ENCODE data around the gene KCTD6.
A peak's percentile ranks its signal among the peaks of the same experiment; 100 is the strongest.

The KCTD6 gene

DNA sequence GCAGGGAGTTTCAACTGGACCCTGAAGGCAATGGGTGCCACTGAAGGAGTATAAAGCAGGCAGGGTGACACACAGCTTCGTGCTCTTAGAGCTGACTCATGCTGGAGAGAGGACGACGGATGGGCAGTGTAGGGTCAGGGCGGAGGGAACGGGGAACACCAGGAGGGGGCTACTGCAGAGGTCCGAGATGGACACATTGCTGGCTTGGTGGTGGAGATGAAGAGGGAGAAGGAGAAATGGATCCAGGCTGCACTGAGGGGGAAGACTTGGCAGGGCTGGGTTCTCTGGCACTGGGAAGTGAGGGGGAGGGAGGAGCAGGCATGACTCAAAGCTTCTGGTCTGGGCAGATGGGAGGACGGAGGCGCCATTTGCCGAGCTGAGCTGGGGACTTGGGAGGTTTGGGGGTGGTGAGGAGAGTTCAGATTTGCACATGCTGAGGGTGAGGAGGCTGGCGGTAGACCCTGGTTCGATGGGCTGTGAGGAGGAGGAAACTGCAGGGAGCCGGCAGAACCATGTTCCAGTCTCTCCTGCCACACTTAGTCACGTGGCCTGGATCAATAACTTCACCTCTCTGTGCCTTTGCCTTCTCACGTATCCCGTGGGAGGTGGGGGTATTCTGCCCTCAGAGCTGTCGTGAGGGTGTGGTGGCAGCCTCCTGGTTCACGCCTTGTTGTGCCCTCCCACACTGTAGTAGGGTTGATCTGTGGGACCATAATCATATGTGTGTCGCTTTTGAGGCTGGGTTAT is 4.6 kb upstream of the KCTD6 start:
- DNase-seq = no peak

DNA sequence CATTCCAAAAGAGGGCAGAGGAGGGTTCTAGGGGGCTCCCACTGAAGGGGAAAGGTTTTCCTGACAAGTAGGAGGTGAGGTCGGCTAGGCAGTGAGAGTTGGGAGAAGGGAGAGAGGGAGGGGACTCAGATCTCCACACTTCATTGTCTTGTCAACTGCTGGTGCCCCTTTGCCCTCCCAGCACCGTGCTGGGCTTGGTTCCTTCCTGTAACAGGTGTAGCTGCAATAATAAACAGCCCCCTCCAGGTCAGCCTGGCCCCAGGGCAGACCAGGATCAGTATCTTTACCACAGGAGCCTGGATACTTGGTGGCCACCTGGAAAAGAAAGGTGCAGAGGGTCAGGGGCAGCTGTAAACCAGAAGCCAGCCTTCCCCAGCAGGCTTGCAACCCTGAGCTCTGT is 2.9 kb upstream of the KCTD6 start:
- DNase-seq = no peak

DNA sequence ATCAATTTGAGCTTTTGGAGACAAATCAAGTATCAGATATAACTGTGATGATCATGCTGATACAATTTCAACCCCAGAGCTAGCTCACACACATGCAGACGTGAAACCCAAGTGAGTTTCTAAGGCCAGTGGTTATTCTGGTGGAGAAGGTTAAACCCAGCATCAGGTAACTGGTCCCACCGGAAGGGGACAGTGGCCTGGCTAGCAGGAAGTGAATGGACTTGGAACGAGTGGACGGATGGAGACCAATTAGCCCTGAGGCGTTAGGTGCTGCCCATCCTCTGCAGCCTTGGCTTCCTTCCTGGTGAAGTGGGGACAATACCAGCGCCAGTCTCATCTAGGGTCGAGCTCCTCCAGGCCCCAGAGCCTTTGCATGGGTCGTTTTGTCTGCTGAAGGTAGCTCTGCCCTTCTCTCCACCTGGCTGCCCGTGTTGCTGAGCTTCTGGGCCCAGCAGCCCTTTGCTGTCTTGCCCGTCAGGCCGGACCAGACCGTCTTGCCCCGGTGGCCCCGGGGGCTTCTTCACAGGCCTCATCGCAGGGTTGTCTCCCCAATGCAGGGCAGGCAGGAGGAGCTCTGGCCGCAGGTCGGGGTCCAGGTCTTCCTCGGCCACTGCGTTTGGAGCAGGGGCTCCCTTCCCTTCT is 915 bp upstream of the KCTD6 start:
- no peak for DNase-seq

DNA sequence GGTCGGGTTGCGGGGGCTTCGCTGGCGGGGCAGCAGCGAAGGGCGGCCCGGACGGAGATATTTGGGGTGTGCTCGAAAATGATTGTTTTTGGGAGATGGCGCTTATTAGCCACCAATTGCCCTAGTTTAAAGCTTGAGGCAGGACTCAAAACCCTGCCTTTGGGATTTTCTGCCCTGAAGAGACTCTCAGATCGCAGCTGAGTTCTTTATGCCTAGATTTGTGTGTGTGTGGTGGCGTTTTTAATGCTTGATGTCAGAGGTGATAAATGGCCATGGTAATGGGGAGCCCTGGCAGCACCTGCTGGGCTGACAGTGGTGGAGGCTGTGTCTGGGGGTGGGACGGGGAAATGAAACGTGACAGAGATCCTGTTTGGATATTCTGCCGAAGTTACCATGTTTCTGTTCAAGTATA is 604 bp downstream of the KCTD6 start:
- DNase-seq = peak; percentile 35

DNA sequence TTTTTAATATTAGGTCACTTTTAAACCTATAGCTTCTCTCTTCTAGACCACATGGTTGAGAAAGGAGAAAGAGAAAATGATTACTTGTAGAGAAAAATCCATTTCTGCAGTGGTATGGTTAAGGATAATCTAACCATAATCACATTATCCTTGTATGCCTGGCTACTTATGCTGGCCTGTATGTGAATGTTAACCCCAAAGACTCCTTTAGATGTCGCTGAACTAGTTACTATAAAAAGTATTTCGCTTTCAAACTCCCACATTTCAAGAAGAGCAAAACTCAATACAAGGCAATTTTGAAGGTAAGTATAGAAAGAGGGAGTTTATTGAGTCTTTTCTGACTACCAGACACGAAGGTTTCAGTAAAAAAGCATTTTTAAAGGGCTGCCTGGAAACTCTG is 2.2 kb downstream of the KCTD6 start:
- peak; percentile 54 for DNase-seq

DNA sequence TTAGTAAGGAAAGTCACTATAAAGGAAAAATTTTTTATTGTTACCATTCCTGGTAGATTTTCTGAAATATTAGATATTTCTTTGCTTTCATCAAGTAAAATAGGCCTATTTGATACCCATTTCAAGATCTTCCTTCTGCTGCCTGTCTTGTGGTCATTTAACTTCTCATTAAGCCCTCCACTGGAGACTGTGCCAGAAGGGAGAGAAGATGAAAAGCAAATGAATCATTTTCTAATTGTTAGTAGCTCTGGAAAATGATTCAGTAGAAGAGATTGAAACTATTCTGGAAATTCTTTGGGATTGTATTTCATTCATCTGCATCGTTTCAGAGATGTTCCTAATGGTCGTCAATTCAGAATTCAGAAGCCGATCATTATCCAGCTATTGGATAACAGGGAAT is 3.2 kb downstream of the KCTD6 start:
- no peak for DNase-seq

DNA sequence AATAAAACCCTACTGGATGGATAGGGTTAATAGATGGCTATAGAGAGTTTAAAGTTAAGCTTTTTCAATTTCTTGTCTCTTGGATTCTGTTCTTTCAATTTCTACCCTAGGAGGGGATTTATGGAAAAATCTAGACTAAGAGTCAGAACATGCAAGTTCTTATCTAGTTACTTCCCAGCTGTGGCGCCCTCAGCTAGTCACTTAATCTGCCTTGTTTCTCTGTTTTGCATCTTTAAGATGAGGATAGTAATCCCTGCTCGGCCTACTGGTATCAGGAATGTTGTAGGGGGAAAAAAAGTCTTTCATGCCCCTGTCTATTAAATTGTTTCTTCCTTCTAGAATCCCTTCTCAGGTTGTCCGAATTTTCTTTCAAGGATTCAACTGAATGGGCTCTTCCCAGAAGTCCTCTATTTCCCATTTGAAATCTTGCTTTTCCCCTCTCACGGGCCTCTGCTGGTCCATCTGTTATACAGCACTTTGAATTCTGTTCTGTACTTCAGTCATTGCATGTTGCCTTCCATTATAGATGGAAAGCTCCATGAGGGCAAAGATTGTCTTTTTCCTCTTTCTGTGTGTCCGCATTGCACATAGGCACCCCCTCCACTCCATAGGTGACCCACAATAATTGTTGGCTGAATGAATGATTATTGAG is 4.4 kb downstream of the KCTD6 start:
- DNase-seq = peak; percentile 77

DNA sequence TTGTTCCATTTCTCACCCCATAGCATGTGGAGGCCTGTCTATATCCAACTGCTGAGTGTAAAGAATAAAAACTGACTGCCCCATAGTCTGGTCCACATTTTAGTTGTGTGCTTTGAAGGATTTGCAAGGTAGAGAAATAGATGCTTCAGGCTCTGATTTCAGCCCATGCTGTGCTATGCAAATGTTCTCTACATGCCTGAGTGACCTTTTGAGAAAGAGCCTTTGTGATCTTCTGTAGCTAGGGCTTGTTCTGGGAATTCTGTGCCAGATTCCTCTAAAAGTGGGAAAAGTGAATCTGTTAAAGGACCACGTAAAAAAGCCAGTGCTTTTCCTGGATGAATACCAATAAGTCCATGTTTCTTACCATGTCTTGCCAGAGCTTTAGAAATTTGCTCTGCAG is 5.2 kb downstream of the KCTD6 start:
- no peak for DNase-seq

DNA sequence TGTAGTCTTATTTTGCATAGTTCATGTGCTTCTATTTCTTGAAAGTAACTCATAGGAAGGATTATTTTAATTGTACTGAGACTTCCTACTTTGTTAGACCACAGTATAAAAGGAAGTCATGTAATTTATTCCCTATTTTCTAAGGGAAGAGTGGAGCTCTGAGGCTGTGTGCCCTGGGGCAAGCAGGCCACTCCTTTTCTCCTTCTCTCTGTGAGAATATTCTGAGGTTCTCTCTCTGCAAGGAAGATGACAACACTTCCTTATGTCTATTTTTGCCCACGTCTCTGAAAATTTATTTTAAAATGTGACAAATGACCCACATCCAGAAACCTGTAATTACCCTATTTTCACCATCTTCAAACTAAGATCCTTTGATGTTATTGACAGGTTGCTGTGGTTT is 11.0 kb downstream of the KCTD6 start:
- DNase-seq = no peak

DNA sequence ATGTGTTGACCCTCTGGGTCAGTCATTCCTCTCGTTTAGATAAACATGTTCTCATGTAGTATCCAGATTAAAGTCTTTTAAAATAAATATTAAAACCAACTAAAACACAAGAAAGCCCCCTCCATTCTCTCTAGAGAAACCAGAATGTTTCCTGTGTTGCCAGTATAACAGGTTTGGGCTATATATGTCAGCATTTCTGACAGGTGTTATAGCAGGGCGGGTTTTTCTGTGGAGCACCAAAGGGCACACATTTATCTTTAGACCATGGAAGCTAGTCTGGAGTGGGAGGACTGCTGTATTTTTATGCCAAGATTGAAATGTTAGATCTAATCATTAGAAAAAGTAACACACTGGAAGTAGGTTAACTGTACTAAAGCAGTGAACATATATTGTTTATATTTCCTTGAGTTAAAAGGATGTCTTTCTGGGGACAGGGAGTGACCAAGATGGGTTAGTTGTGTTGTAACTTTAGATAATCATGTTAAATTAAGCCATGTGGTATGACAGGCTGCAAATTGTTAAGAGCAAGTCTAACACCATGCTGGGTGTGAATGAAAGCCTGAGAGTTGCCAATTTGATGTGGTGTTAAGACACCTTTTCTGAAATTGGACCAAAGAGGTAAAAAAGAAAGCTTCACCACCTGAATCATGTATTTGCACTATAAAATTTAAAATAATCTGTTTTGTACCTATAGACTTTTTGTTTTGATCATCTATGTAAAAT is 15.6 kb downstream of the KCTD6 start:
- no peak for DNase-seq

DNA sequence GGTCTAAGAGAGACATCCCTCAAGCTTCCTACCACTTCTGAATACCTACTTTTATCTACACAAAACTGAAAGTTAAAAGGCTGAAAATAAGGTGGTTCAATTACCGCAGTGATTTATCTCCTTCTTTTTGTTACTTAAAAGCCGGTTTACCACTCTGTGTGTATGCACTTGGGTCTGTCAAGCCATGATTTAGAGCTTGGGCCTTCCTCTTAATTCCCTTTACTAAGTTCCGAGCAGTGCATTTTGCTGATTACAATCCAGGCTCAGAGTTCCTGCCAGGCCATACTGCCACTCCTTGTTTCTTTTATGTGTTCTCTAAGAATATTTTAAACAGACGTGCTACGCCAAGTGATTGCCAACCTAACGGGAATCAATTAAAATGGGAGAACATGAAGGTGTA is 16.5 kb downstream of the KCTD6 start:
- peak; percentile 36 for DNase-seq

DNA sequence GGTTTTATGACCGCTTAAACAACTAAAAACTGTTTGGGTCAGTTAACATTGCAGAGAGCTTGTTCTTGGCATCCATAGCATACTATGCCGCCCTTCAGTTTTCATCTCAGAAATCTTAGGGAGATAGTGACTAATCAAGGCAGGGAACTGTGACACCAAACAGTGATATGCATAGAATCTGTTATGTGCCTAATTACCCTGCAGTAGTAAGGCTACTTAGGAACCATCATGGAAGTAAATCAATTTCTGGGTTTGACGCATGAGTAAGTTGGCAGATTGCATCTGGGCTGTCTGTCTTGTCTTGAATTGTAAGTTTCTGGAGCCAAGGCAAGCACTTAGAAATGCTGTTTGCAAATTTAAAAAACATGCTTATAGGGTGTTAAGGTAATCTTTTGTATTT is 22.5 kb downstream of the KCTD6 start:
- DNase-seq = peak; percentile 48

DNA sequence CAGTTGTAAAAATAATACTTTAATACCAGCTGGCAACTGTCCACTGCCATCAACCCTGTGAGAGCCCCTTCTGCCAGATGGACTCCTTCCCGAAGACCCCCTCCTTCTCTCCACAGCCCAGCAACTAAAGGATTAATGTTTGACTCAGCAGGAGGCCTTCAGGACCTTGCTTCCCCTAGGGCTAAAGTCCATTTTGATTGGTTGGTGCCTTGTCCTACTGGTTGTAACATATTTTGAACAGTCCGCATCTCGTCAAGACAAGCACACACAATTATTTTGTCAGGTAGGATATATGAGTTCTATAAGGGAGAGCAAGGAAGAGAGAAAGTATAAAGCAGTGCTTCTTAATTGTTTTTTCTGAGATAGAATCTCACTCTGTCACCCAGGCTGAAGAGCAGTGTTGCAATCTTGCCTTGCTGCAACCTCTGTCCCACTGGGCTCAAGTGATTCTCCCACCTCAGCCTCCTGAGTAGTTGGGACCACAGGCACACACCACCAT is 26.4 kb downstream of the KCTD6 start:
- peak; percentile 96 for DNase-seq

DNA sequence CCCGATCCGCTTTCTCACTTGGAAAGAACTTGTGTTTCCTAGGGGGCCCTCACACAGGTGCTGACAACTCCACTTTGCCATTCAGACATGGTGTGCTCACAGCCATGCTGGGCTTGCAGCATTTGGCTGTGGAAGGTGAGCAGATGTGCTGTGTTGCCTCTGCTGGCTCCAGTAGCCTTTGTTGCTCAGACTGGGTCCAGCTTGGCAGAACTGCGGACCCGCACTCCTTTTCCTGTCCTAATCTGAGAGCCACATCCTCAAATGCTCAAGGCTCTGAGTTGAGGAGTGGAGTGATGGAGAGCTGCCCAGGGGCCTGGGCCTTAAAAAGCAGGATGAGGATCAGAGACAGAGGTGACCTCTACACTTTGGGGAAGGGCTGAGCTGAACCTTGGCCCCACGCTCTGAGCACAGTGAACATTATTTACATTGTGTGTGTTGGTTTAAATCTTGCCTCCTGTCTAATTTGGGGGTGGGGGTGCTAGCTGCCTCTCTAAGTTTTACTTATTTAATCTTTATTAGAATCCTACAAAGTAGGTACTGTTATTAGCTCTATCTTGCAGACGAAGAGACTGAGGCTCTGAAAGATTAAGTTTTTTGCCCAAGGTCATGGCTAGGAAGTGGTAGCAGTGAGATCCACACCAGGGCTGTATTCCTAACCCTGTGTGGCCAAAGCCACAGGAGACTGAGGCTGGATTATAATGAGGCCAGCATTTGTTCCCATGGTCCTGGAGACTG is 27.9 kb downstream of the KCTD6 start:
- no peak for DNase-seq

DNA sequence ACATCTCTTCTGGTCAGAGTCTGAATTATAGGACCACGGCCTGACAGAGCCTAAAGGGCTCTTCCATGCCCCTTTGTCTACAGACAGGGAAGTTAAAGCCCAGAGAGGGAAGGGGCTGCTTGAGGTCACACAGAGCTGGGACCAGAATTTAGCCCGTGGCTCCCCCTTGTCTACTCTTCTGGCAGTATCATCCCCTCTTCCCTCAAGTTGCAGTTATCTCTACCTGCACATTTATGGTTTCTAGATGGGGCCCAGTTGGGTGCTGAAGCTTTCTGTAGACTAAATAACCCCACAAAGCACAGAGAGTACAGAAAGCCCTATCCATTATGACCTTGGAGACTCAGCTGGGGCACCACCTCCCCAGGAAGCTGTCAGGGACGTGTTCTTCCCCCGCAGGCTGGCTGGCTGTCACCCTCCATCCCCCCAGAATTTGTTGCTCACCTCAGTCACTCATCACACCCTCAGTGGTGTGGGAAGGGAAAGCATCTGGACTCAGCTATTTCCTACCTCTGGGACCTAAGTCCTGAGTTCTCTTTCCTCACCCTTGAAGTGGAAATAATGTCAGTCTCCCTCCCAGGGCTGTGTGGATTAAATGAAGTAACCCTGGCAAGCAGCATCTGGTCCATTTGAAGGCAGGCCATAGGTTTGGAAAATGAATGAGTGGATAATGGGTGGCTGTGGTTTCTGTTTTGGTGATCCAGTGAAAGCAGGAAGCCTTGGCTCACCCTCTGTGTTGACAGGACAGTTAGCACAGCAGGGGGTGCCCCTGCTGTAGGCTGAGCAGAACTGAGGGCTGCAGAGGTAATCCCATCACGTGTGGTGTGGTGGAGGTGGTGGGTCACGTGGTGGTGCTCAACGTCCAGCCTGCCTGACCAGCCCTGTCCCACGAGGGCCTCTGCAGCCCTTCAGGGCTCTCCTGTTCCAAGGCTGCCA is 28.8 kb downstream of the KCTD6 start:
- DNase-seq = peak; percentile 38

DNA sequence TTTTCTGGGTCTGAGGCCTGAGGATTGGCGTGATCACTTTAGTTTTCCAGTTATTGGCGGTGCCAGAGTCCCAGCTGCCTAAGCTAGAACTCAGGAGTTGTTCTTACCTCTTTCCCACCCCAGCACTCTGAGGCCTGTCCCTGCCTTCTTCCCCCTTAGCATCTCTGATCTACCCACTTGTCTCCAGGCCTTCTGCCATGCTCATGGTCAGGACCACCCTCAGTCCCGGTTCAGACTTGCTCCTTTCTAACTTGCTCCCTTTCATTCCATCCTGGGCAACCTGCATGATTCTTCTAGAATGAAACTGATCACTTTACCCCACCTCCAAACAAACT is 29.4 kb downstream of the KCTD6 start:
- DNase-seq = no peak

DNA sequence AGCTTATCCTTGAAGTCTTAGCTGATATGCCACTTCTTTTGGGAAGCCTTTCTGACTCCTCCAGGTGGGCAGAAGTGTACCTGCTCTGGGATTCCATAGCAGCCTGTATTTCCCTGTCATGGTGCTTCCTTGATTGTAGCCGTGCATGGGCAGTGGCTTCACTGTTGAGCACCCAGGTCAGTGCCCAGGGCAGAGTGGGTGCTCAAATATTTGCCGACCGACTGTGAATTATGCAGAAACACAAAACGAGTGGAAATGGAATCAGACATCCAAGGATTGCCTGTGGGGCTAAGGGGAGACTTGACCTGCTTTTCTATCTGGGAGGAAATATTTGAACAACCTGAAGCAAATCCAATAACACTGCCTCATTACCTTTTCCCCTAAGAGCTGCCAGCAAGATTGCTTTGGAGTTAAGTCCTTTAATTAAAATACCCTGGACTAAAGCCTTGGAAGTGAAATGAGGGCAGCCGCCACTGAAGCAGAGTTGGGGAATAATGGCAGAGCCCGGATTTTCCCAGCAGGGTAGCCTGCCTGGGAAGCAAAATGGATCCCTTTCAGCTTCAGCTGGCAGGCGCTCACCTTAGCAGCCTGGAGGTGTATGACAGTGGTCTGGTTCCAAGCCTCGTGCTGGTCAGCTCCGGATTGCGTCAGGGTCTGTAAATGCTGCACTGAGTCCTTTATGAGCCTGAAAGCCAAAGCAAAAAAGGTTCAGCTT is 30.2 kb downstream of the KCTD6 start:
- peak; percentile 90 for DNase-seq

DNA sequence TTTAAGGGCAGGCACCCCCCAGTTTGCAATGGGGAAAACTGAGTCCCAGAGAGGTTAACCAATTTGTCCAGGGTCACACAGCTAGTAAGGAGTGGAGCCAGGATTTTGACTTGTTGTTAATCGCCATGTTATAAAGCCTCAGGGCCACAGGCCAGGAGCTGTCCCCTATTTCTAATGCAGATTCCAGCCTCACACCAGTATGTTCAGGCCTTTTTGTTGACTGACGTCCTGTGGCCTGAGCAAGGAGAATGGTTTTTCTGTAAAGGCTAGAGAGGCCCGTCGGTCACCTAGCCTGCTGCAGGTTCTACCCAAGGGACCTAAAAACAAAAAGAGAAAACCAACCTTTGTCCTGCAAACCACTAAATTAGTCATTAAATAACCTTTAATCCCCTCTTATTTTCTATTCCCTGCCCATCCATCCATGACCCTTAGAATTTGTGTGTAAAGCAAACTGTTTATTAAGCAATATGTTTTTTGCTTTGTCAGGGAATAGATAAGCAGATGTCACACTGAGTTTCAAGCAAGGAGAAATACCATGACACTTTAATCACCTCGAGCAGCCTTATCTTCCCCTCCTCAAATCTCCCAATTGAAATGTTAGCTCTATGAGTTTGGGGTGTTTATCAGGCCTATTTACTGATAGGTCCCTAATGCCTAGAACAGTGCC is 31.0 kb downstream of the KCTD6 start:
- peak; percentile 35 for DNase-seq

DNA sequence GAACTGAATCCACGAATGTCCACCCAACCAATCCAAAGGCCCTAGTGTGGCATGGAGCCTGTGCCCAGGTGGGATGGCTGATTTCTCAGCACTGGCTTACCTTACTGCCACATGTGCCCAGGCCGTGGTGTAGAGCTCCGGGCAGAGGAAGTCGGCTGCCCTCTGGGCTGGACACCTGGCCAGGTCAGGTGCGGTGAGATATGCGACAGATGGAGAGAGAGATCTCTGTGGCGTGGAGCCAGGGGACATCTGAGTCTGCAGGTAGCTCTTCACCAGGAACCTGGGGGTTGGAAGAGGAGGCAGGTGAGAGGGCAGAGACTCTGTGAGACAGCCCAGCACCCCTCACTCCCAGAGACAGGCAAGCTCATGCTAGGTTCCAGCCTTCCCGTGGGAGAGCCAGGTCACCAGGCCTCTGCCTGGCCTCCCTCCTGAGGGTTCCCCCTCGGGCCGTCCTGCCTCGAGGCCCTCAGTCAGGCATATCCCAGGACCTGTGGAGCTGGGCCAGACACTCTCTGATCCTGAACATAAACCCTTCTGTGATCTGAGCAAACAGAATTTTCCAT is 32.5 kb downstream of the KCTD6 start:
- no peak for DNase-seq

DNA sequence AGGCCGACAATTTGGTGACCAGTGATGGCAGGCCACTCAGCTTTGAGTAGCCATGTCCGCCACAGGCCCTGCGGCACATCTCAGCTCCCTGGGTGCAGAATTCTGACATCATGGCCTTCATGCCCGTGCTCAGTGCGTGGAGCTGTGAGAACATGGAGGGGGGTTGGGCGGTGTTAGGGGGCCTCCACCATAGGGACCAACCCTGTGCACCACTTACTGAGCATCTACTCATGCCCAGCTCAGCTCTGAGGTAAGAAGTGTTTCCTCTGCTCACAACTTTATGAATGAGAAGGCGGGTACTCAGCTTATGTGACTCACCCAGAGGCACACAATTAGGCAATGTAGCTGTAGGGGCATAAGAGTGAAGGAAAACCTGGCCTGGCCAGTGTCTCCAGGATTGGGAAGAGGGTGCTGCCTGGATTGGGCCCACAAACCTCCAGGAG is 34.6 kb downstream of the KCTD6 start:
- DNase-seq = peak; percentile 33
